Renal cortical epithelial cell (primary cell): Measurements from ENCODE around the gene GNB3. TPM values are rescaled to one million over a fixed set of nuclear protein-coding genes. Genes with fewer than 3 reads are reported as not detected.

ENCODE experiments used
- DNase-seq: peaks from one replicate; pipeline ENCODE4 v3.0.0-alpha.2; 2011; ENCODE audit warnings: low read depth
- total RNA-seq: library from RNA; depleted of rRNA; stranded (reverse); fragments of >200 nt; gene quantifications from 2 replicates; pipeline ENCODE4 v1.2.3, GENCODE V29; 2014

The GNB3 gene
- total RNA-seq, 1 donor from 2014 or later, result 0.15 TPM

- DNase-seq, result peak; percentile 25
These were observed 17.3 kb upstream of the GNB3 start for GRCh38 chr12:6823182-6824084.

- no peak for DNase-seq
These were observed 16.5 kb upstream of the GNB3 start for GRCh38 chr12:6824085-6824775.

- no peak for DNase-seq
These were observed 15.8 kb upstream of the GNB3 start for GRCh38 chr12:6824901-6825381.

GRCh38 chr12:6825398-6826124 lies 15.2 kb upstream of the GNB3 start:
- peak; percentile 63 for DNase-seq

- no peak for DNase-seq
These were observed 14.5 kb upstream of the GNB3 start for GRCh38 chr12:6826125-6826733.

GRCh38 chr12:6826734-6827436 lies 13.8 kb upstream of the GNB3 start:
- no peak for DNase-seq

- DNase-seq, result peak; percentile 61
These were observed 13.3 kb upstream of the GNB3 start for GRCh38 chr12:6827437-6827911.

- peak; percentile 19 for DNase-seq
These were observed 12.5 kb upstream of the GNB3 start, which contains the start of gene P3H3 for GRCh38 chr12:6827982-6828780. TSS of gene P3H3 (plus strand) at chr12:6828407. CDS start at chr12:6828441, 34 bp downstream.

- no peak for DNase-seq
These were observed 11.8 kb upstream of the GNB3 start for GRCh38 chr12:6828781-6829535.

- DNase-seq, result peak; percentile 11
These were observed 11.0 kb upstream of the GNB3 start for GRCh38 chr12:6829536-6830220.

- no peak for DNase-seq
These were observed 10.3 kb upstream of the GNB3 start for GRCh38 chr12:6830286-6830890.

GRCh38 chr12:6830999-6831398 lies 9.7 kb upstream of the GNB3 start:
- DNase-seq, result no peak

GRCh38 chr12:6831450-6831995 lies 9.2 kb upstream of the GNB3 start:
- DNase-seq, result no peak

GRCh38 chr12:6832125-6832524 lies 8.6 kb upstream of the GNB3 start:
- no peak for DNase-seq

GRCh38 chr12:6833189-6833890 lies 7.4 kb upstream of the GNB3 start:
- no peak for DNase-seq

- DNase-seq, result peak; percentile 25
These were observed 6.5 kb upstream of the GNB3 start for GRCh38 chr12:6834254-6834653.

- DNase-seq, result no peak
These were observed 5.9 kb upstream of the GNB3 start for GRCh38 chr12:6834873-6835272.
